C1 segment of cervical spinal cord (tissue), 14 donors: Measurements from ENCODE around the gene MICU1.
"Not testable (repeated sequence)": the region's sequence is repeated elsewhere in the genome, so short reads cannot be mapped to it uniquely, and the experiment has no call there.

Experiments
- DNase-seq, 14 donors: peaks; one replicate each; lab custom pipeline; 2025; lab: John Stamatoyannopoulos, UW

Gene MICU1

GRCh38 chr10:72625608-72626443, at the start of gene MICU1:
Gene MICU1 (minus strand): TSS chr10:72626079. CDS start chr10:72566793, 59,286 bp downstream.
- peak; percentile 50 to 96 (median 92) for DNase-seq

GRCh38 chr10:72674174-72674573, 48.3 kb upstream of the MICU1 start:
- not testable (repeated sequence) for DNase-seq

- DNase-seq, result no peak
These were observed 47.4 kb upstream of the MICU1 start for GRCh38 chr10:72673280-72673679.

- no peak for DNase-seq
These were observed 41.5 kb upstream of the MICU1 start for GRCh38 chr10:72667207-72667864.

- no peak for DNase-seq
These were observed 40.0 kb upstream of the MICU1 start for GRCh38 chr10:72665925-72666324.

GRCh38 chr10:72663971-72664370, 38.1 kb upstream of the MICU1 start:
- no peak for DNase-seq

- DNase-seq, result no peak
These were observed 35.6 kb upstream of the MICU1 start for GRCh38 chr10:72661431-72661830.

- DNase-seq, result no peak
These were observed 34.3 kb upstream of the MICU1 start for GRCh38 chr10:72660220-72660619.

- DNase-seq, result no peak
These were observed 33.8 kb upstream of the MICU1 start for GRCh38 chr10:72659694-72660093.

- DNase-seq, result peak in 1 of 14 donors; percentile 78
These were observed 33.0 kb upstream of the MICU1 start for GRCh38 chr10:72658696-72659400.

GRCh38 chr10:72654720-72655119, 28.8 kb upstream of the MICU1 start:
- no peak for DNase-seq

GRCh38 chr10:72653383-72654096, 27.7 kb upstream of the MICU1 start:
- DNase-seq, result no peak

- no peak for DNase-seq
These were observed 23.4 kb upstream of the MICU1 start for GRCh38 chr10:72649291-72649690.

- DNase-seq, result no peak
These were observed 22.4 kb upstream of the MICU1 start for GRCh38 chr10:72648301-72648700.

GRCh38 chr10:72646971-72647370, 21.1 kb upstream of the MICU1 start:
- DNase-seq, result not testable (repeated sequence)

GRCh38 chr10:72645263-72645858, 19.5 kb upstream of the MICU1 start:
- DNase-seq, result no peak

GRCh38 chr10:72642318-72642717, 16.4 kb upstream of the MICU1 start:
- DNase-seq, result no peak

- DNase-seq, result no peak
These were observed 13.6 kb upstream of the MICU1 start for GRCh38 chr10:72639441-72639873.

GRCh38 chr10:72638586-72639440, 12.9 kb upstream of the MICU1 start:
- DNase-seq, result no peak

- DNase-seq, result peak in 2 of 14 donors; percentile 6 to 7
These were observed 11.5 kb upstream of the MICU1 start for GRCh38 chr10:72637398-72637857.
